Hepatic stellate cell (primary cell): Measurements from ENCODE around the gene OLFM2.
"Not testable (repeated sequence)": the region's sequence is repeated elsewhere in the genome, so short reads cannot be mapped to it uniquely, and the experiment has no call there.

Source experiments
- DNase-seq: peaks from one replicate; pipeline ENCODE4 v3.0.0; 2011; ENCODE audit warnings: low spot score

The OLFM2 gene

GRCh38 chr19:9828551-9829063 is 107.7 kb downstream of the OLFM2 start:
- DNase-seq: no peak

GRCh38 chr19:9827289-9828238 is 108.8 kb downstream of the OLFM2 start, which contains the start of gene UBL5:
Gene UBL5, plus strand, starts transcription at chr19:9827918. Its CDS starts 420 bp downstream, at chr19:9828338.
- DNase-seq: peak; percentile 97

DNA sequence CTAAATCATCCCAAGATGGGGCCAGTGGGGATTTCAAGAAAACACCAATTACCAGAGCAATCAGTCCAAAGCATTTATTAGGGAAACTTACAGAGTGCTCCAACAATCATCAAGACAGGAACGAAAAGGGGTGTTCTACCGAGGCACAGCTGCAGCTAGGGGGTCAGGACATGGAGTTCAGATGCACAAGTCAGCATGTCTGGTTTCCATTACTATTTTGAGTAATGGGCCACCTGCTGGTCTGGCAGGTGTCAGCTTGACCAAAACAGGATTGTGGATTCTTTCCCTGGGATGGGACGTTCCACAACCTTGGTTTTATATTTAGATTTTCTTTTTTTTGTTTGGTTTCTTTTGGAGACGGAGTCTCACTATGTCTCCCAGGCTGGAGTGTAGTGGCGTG is 112.5 kb downstream of the OLFM2 start:
- no peak for DNase-seq

- not testable (repeated sequence) for DNase-seq
These were observed 116.3 kb downstream of the OLFM2 start for GRCh38 chr19:9820034-9820433.

- DNase-seq: no peak
These were observed 116.8 kb downstream of the OLFM2 start for GRCh38 chr19:9819596-9819909.

- DNase-seq: peak; percentile 96
These were observed 117.3 kb downstream of the OLFM2 start, which contains the start of gene FBXL12 for GRCh38 chr19:9818734-9819595. Gene FBXL12, minus strand, starts transcription at chr19:9819079. Its CDS starts 266 bp downstream, at chr19:9818813.

DNA sequence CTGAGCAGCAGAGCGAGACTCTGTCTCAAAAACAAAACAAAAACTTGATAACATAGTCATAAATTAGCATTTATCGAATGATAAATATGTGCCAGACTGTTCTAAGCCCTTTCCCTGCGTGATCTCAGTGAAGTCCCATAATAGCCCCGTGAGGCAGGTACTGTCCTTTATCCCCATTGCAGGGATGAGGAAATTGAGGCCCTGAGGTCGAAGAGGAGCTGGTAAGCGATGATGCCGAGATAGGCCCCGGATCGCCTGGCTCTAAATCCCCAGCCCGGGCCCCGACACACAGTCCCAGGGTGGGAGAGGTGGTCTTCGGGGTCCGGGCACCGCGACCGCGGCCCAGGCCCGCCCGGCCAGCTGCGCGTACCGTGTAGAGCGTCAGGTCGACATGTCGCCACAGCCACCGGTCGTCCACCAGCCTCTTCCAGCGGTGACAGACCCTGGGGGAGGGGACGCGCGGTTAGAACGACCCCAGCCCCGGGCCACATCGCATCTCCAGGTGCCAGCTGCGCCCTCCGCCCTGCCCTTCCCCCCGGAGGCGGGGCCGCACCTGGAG is 118.1 kb downstream of the OLFM2 start:
- DNase-seq: no peak

- DNase-seq: no peak
These were observed 125.2 kb downstream of the OLFM2 start for GRCh38 chr19:9811139-9811538.

GRCh38 chr19:9808855-9809824 is 127.2 kb downstream of the OLFM2 start:
- no peak for DNase-seq

- no peak for DNase-seq
These were observed 129.5 kb downstream of the OLFM2 start for GRCh38 chr19:9806803-9807202.
